SK-N-SH (cell line): ENCODE measurements around the gene PLEKHH1. TPM values are rescaled to one million over a fixed set of nuclear protein-coding genes. Genes with fewer than 3 reads are reported as not detected.

Source experiments
- CTCF ChIA-PET: fragments of 300-600, 350-600 bp; formaldehyde crosslinking; extraction: SDS; loops from one replicate; lab custom pipeline; 2021; lab: Yijun Ruan, JAX
- POLR2A ChIA-PET: fragments of 350-600 bp; sonication (Branson Sonifier 250); formaldehyde crosslinking; extraction: SDS; loops from one replicate; lab custom pipeline; 2020; ENCODE audit warnings: antibody characterized with exemption, inconsistent platforms; lab: Yijun Ruan, JAX
- DNase-seq: peaks from one replicate; pipeline ENCODE4 v3.0.0; 2012
- H2AFZ ChIP-seq: fragments of 200-600 bp; sonication (generic); 2 replicates; pipeline ENCODE4 v1.8.1; 2016; ENCODE audit warnings: antibody characterized with exemption, mild to moderate bottlenecking, low read depth
- H3F3A ChIP-seq: fragments of 200-600 bp; sonication (generic); replicated peaks from 2 replicates; pipeline ENCODE3; 2016; ENCODE audit warnings: antibody characterized with exemption, mild to moderate bottlenecking; ENCODE audit not compliant: insufficient read depth
- H3K27ac ChIP-seq, 2 experiments: fragments of 200-500 bp in 1 of 2; fragments of 200-600 bp in 1 of 2; sonication (Bioruptor generic) in 1 of 2; sonication (generic), shearing (Covaris generic) in 1 of 2; 2 replicates each; pipeline versions ENCODE4 v1.5.1 to v1.6.1; 2014 to 2016; ENCODE audit warnings: low read depth in 2 of 2, inconsistent platforms in 1 of 2, low read length in 1 of 2, mild to moderate bottlenecking in 1 of 2, mixed read lengths in 1 of 2
- H3K27me3 ChIP-seq: fragments of 200-600 bp; sonication (generic), shearing (Covaris generic); 2 replicates; pipeline ENCODE4 v1.6.1; 2016; ENCODE audit warnings: mixed run types; ENCODE audit not compliant: insufficient read depth
- H3K36me3 ChIP-seq, 2 experiments: fragments of 200-500 bp in 1 of 2; fragments of 200-600 bp in 1 of 2; sonication (Bioruptor generic) in 1 of 2; sonication (generic) in 1 of 2; replicated peaks in 1 of 2; 2 replicates each; pipeline versions ENCODE3 to v1.5.1; 2014 to 2016; ENCODE audit warnings: low read length in 1 of 2, mild to moderate bottlenecking in 1 of 2; ENCODE audit not compliant: insufficient read depth in 2 of 2, control insufficient read depth in 1 of 2
- H3K4me1 ChIP-seq, 2 experiments: fragments of 200-500 bp in 1 of 2; fragments of 200-600 bp in 1 of 2; sonication (Bioruptor generic) in 1 of 2; sonication (generic), shearing (Covaris generic) in 1 of 2; 2 replicates each; pipeline versions ENCODE4 v1.5.1 to v1.6.1; 2014 to 2016; ENCODE audit warnings: low read depth in 1 of 2, low read length in 1 of 2, mixed run types in 1 of 2; ENCODE audit not compliant: insufficient read depth in 2 of 2, control insufficient read depth in 1 of 2
- H3K4me2 ChIP-seq: fragments of 200-600 bp; sonication (generic), shearing (Covaris generic); 2 replicates; pipeline ENCODE4 v1.6.1; 2017; ENCODE audit warnings: mixed run types
- H3K4me3 ChIP-seq, 2 experiments: fragments of 200-500 bp in 1 of 2; fragments of 200-600 bp in 1 of 2; sonication (Bioruptor generic) in 1 of 2; sonication (generic), shearing (Covaris generic) in 1 of 2; 2 replicates each; pipeline versions ENCODE4 v1.5.1 to v1.8.1; 2014 to 2016; ENCODE audit warnings: low read depth in 2 of 2, inconsistent platforms in 1 of 2, low read length in 1 of 2, mild to moderate bottlenecking in 1 of 2, mixed read lengths in 1 of 2, moderate library complexity in 1 of 2
- H3K79me2 ChIP-seq: fragments of 200-600 bp; sonication (generic); 2 replicates; pipeline ENCODE4 v1.8.1; 2017; ENCODE audit warnings: mild to moderate bottlenecking; ENCODE audit not compliant: insufficient read depth
- H3K9ac ChIP-seq: fragments of 200-600 bp; sonication (generic); 2 replicates; pipeline ENCODE4 v1.6.1; 2017; ENCODE audit warnings: mixed run types
- H3K9me2 ChIP-seq: fragments of 200-600 bp; sonication (generic); 2 replicates; pipeline ENCODE4 v1.6.1; 2017; ENCODE audit warnings: mixed run types
- H3K9me3 ChIP-seq: fragments of 200-600 bp; sonication (generic); 2 replicates; pipeline ENCODE4 v1.6.1; 2017; ENCODE audit warnings: mixed run types, mild to moderate bottlenecking, moderate library complexity
- H4K20me1 ChIP-seq: fragments of 200-600 bp; sonication (generic); 2 replicates; pipeline ENCODE4 v1.6.1; 2017; ENCODE audit warnings: mild to moderate bottlenecking, mixed run types; ENCODE audit not compliant: insufficient read depth
- CTCF ChIP-seq: fragments of 200-600 bp; sonication (generic); IDR thresholded peaks from 2 replicates; pipeline ENCODE4 v1.6.1; 2017; ENCODE audit warnings: antibody characterized with exemption, mild to moderate bottlenecking, moderate library complexity
- EP300 ChIP-seq, 2 experiments: IDR thresholded peaks; 2 replicates each; pipeline versions ENCODE4 v1.4.0 to v1.6.1; 2012; ENCODE audit warnings: borderline replicate concordance in 1 of 2, low read depth in 1 of 2, low read length in 1 of 2
- EZH2phosphoT487 ChIP-seq: fragments of 200-600 bp; sonication (generic); IDR thresholded peaks from 2 replicates; pipeline ENCODE4 v1.6.1; 2017; ENCODE audit warnings: low read depth, mixed run types, mild to moderate bottlenecking, antibody characterized with exemption, moderate library complexity, borderline replicate concordance
- FOSL2 ChIP-seq: IDR thresholded peaks from 2 replicates; pipeline ENCODE4 v1.4.0; 2012; ENCODE audit warnings: low read depth, mild to moderate bottlenecking, moderate library complexity, borderline replicate concordance
- FOXJ3 ChIP-seq: sonication (generic); formaldehyde crosslinking; IDR thresholded peaks from 2 replicates; pipeline ENCODE4 v1.5.1; 2020; ENCODE audit warnings: mild to moderate bottlenecking, missing genetic modification reagents
- FOXM1 ChIP-seq: IDR thresholded peaks from 2 replicates; pipeline ENCODE4 v1.4.0; 2012; ENCODE audit warnings: low read depth, mild to moderate bottlenecking
- GABPA ChIP-seq: IDR thresholded peaks from 2 replicates; pipeline ENCODE4 v1.4.0; 2012; ENCODE audit warnings: low read depth, mild to moderate bottlenecking
- JUND ChIP-seq: IDR thresholded peaks from 2 replicates; pipeline ENCODE4 v1.4.0; 2012
- MEF2A ChIP-seq: IDR thresholded peaks from 2 replicates; pipeline ENCODE4 v1.4.0; 2012; ENCODE audit warnings: low read depth, borderline replicate concordance
- NFIC ChIP-seq: IDR thresholded peaks from 2 replicates; pipeline ENCODE4 v1.4.0; 2012; ENCODE audit warnings: borderline replicate concordance
- POLR2AphosphoS5 ChIP-seq: IDR thresholded peaks from 2 replicates; pipeline ENCODE4 v1.6.1; 2012; ENCODE audit warnings: low read depth, low read length
- RAD21 ChIP-seq: IDR thresholded peaks from 2 replicates; pipeline ENCODE4 v1.6.1; 2012; ENCODE audit warnings: mild to moderate bottlenecking, low read length
- RXRA ChIP-seq: IDR thresholded peaks from 2 replicates; pipeline ENCODE4 v1.4.0; 2012; ENCODE audit warnings: low read depth, mild to moderate bottlenecking, borderline replicate concordance
- SIN3A ChIP-seq: IDR thresholded peaks from 2 replicates; pipeline ENCODE4 v1.6.1; 2012; ENCODE audit warnings: low read depth, mild to moderate bottlenecking, low read length, moderate library complexity, borderline replicate concordance
- SMC3 ChIP-seq: IDR thresholded peaks from 2 replicates; pipeline ENCODE4 v1.6.1; 2012; ENCODE audit warnings: low read depth, low read length, improper control_type of control experiment
- TAF1 ChIP-seq: IDR thresholded peaks from 2 replicates; pipeline ENCODE4 v1.6.1; 2012; ENCODE audit warnings: low read depth, mild to moderate bottlenecking, low read length, moderate library complexity, borderline replicate concordance
- TCF12 ChIP-seq: IDR thresholded peaks from 2 replicates; pipeline ENCODE4 v1.4.0; 2012
- TEAD4 ChIP-seq: IDR thresholded peaks from 2 replicates; pipeline ENCODE4 v1.4.0; 2012; ENCODE audit warnings: mild to moderate bottlenecking, borderline replicate concordance; ENCODE audit not compliant: insufficient read depth
- USF1 ChIP-seq: IDR thresholded peaks from 2 replicates; pipeline ENCODE4 v1.4.0; 2012; ENCODE audit warnings: low read depth, borderline replicate concordance
- ZBTB33 ChIP-seq: IDR thresholded peaks from 2 replicates; pipeline ENCODE4 v1.4.0; 2012; ENCODE audit warnings: low read depth, borderline replicate concordance
- WGBS: methylation state at CpG from one replicate; pipeline ENCODE4 v1.1.6; 2017; ENCODE audit warnings: low lambda C conversion rate; 5-methylcytosine and 5-hydroxymethylcytosine counted together
- polyA plus RNA-seq, 3 experiments: library from polyadenylated mRNA; depleted of rRNA; stranded (reverse); fragments of >200 nt; gene quantifications; 2 replicates each; pipeline ENCODE4 v1.2.3, GENCODE V29; 2012

Gene PLEKHH1
- polyA plus RNA-seq, 1 of the 3 experiments (the other 2 are of a cell fraction), result 1.6 TPM

GRCh38 chr14:67579040-67579439 lies 46.0 kb downstream of the PLEKHH1 start:
- H3K27ac ChIP-seq, result no peak overlapping the region
- no peak overlapping the region for H3K9ac ChIP-seq
- DNase-seq, result no peak
- no peak overlapping the region for H3K4me3 ChIP-seq
- H3K27me3 ChIP-seq, result no peaks in the 10 kb centered on the region
- H3K4me2 ChIP-seq, result no peak overlapping the region
- TF ChIP-seq ZBTB33, result no peak
- TF ChIP-seq EP300 (IDR thresholded peaks at IDR 0.05; ENCODE audit: borderline replicate concordance in 1 of 2, low read depth in 1 of 2, low read length in 1 of 2), result no peak
- no peak for TF ChIP-seq SIN3A
- no peak for TF ChIP-seq TAF1
- TF ChIP-seq JUND, result no peak
- no peak for TF ChIP-seq GABPA
- TF ChIP-seq FOSL2, result no peak
- no peak for TF ChIP-seq RAD21
- no peak for TF ChIP-seq USF1
- TF ChIP-seq POLR2AphosphoS5, result no peak
- no peak for TF ChIP-seq TCF12
- TF ChIP-seq TEAD4, result no peak
- no peak for TF ChIP-seq FOXJ3 (CRISPR knock-in tag)
- TF ChIP-seq SMC3, result no peak
- no peak for TF ChIP-seq EZH2phosphoT487
- no peak for TF ChIP-seq FOXM1
- no peak for TF ChIP-seq CTCF
- no peak for TF ChIP-seq MEF2A
- no peak for TF ChIP-seq NFIC
- TF ChIP-seq RXRA, result no peak
- no peaks in the 10 kb centered on the region for H3K9me2 ChIP-seq
- 92% methylated on average over 12 of the region's 15 CpGs for WGBS
- no peaks in the 10 kb centered on the region for H3K79me2 ChIP-seq
- no peaks in the 10 kb centered on the region for H3K9me3 ChIP-seq
- POLR2A ChIA-PET, result interaction anchor here (0.8 kb wide), 1 partner anchor 21 kb away, joined by 3 read pairs; the partner anchor contains the start of gene PIGH
- no peaks in the 10 kb centered on the region; a peak in 1 of 4 replicates for H3K4me1 ChIP-seq
- CTCF ChIA-PET, result interaction anchor here (0.9 to 24.4 kb wide), 5 partner anchors 5 to 152 kb away, joined by 4 to 237 read pairs (median 90); partner anchors contain the start of genes PIGH and RDH12
- H4K20me1 ChIP-seq, result no peaks in the 10 kb centered on the region
- no peaks in the 10 kb centered on the region for H3F3A ChIP-seq
- no peak overlapping the region for H2AFZ ChIP-seq
- H3K36me3 ChIP-seq, result no peaks in the 10 kb centered on the region
